Peyer's patch (tissue), 4 donors: Measurements from ENCODE around the gene CYP26A1.

ENCODE experiments used
- POLR2A ChIP-seq, 2 donors: fragments of 450-650 bp; IDR thresholded peaks; one replicate each; pipeline ENCODE4 v1.5.1; 2017; ENCODE audit warnings: antibody characterized with exemption in 2 of 2, mild to moderate bottlenecking in 2 of 2, moderate library complexity in 2 of 2
- TF ChIP-seq, protein P1 (sequence below), 6 experiments: fragments of 450-650 bp in 4 of 6; fragments of 200-600 bp in 2 of 6; sonication (generic) in 1 of 6; IDR thresholded peaks; one replicate each; pipeline ENCODE4 v1.5.1; 2017 to 2019; ENCODE audit warnings: antibody characterized with exemption in 6 of 6, mild to moderate bottlenecking in 3 of 6, moderate library complexity in 1 of 6

- TF ChIP-seq, protein P1, sequence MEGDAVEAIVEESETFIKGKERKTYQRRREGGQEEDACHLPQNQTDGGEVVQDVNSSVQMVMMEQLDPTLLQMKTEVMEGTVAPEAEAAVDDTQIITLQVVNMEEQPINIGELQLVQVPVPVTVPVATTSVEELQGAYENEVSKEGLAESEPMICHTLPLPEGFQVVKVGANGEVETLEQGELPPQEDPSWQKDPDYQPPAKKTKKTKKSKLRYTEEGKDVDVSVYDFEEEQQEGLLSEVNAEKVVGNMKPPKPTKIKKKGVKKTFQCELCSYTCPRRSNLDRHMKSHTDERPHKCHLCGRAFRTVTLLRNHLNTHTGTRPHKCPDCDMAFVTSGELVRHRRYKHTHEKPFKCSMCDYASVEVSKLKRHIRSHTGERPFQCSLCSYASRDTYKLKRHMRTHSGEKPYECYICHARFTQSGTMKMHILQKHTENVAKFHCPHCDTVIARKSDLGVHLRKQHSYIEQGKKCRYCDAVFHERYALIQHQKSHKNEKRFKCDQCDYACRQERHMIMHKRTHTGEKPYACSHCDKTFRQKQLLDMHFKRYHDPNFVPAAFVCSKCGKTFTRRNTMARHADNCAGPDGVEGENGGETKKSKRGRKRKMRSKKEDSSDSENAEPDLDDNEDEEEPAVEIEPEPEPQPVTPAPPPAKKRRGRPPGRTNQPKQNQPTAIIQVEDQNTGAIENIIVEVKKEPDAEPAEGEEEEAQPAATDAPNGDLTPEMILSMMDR (IDR thresholded peaks at IDR 0.05) = no peak
- no peak for TF ChIP-seq POLR2A (IDR thresholded peaks at IDR 0.05)
Measured at GRCh38 chr10:93072225-93072712, 1.4 kb upstream of the CYP26A1 start.
